CD4-positive, alpha-beta T cell (primary cell): ENCODE measurements around the gene IL16. TPM values are rescaled to one million over a fixed set of nuclear protein-coding genes. Genes with fewer than 3 reads are reported as not detected.

Experiments
- ATAC-seq: fragments of 200-7000 bp; cut with Tn5 transposase; one replicate; pipeline ENCODE4 v1.10.0; 2022; ENCODE audit warnings: mild to moderate bottlenecking; ENCODE audit not compliant: poor library complexity
- CTCF ChIA-PET: fragments of 350-600 bp; sonication (Branson Sonifier 250); formaldehyde crosslinking; loops from one replicate; lab custom pipeline; 2021; ENCODE audit warnings: antibody characterized with exemption, inconsistent platforms; lab: Charles Lee
- POLR2A ChIA-PET: fragments of 350-600 bp; sonication (Branson Sonifier 250); formaldehyde crosslinking; loops from one replicate; lab custom pipeline; 2021; ENCODE audit warnings: antibody characterized with exemption, inconsistent platforms; lab: Charles Lee
- DNase-seq, 14 experiments: peaks; one replicate each; pipeline ENCODE4 v3.0.0-alpha.2; 2013 to 2020; ENCODE audit warnings: mixed read lengths in 2 of 14
- H3K27ac ChIP-seq, 2 donors: one replicate each; pipeline versions ENCODE4 v1.5.1 to v1.7.0; 2013; ENCODE audit warnings: low read length in 2 of 2, low read depth in 1 of 2, mild to moderate bottlenecking in 1 of 2
- H3K27me3 ChIP-seq, 2 experiments: 1 replicate in 1 of 2; 2 replicates in 1 of 2; pipeline versions ENCODE4 v1.6.1 to v1.7.0; 2013; ENCODE audit warnings: low read length in 2 of 2, control low read depth in 1 of 2, mild to moderate bottlenecking in 1 of 2, moderate library complexity in 1 of 2; ENCODE audit not compliant: insufficient read depth in 2 of 2, control insufficient read depth in 1 of 2
- H3K36me3 ChIP-seq: one replicate; pipeline ENCODE4 v1.6.1; 2013; ENCODE audit warnings: low read length, control low read depth; ENCODE audit not compliant: insufficient read depth
- H3K4me1 ChIP-seq: one replicate; pipeline ENCODE4 v1.6.1; 2013; ENCODE audit warnings: low read length, control low read depth; ENCODE audit not compliant: insufficient read depth
- H3K4me3 ChIP-seq: one replicate; pipeline ENCODE4 v1.5.1; 2013; ENCODE audit warnings: mild to moderate bottlenecking, low read length, moderate library complexity
- H3K9me3 ChIP-seq, 2 experiments: 1 replicate in 1 of 2; 2 replicates in 1 of 2; pipeline versions ENCODE4 v1.6.1 to v1.7.0; 2013; ENCODE audit warnings: low read length in 2 of 2, mild to moderate bottlenecking in 2 of 2, control low read depth in 1 of 2, moderate library complexity in 1 of 2; ENCODE audit not compliant: control insufficient read depth in 1 of 2, insufficient read depth in 1 of 2
- H3K27ac Mint-ChIP-seq: one replicate; pipeline ENCODE4 v1.8.0; 2020; ENCODE audit warnings: mixed read lengths
- H3K27me3 Mint-ChIP-seq: one replicate; pipeline ENCODE4 v1.8.0; 2021; ENCODE audit warnings: mixed read lengths
- H3K36me3 Mint-ChIP-seq: one replicate; pipeline ENCODE4 v1.8.0; 2021; ENCODE audit warnings: low read depth, mixed read lengths
- H3K4me1 Mint-ChIP-seq: one replicate; pipeline ENCODE4 v1.8.0; 2021; ENCODE audit warnings: low read depth, mixed read lengths
- H3K4me3 Mint-ChIP-seq: one replicate; pipeline ENCODE4 v1.8.0; 2020; ENCODE audit warnings: mild to moderate bottlenecking, mixed read lengths
- H3K9me3 Mint-ChIP-seq: one replicate; pipeline ENCODE4 v1.8.0; 2020; ENCODE audit warnings: mixed read lengths
- intact Hi-C, 2 experiments: fragments of 100-400 bp; cut with DNase I in 1 of 2; cut with micrococcal nuclease in 1 of 2; formaldehyde crosslinking; loops; one replicate each; pipeline versions ENCODE4 v1.15.1 to v1.9.0; 2023 to 2025; cut with DNase I, micrococcal nuclease
- total RNA-seq, 174 experiments: library from RNA in 2 of 174; stranded (reverse) in 2 of 174; gene quantifications; one replicate each; pipeline ENCODE4 v1.2.3 and lab custom pipeline; 2021 to 2026
- TF ChIP-seq, protein P1 (sequence below): fragments of 200-600 bp; IDR thresholded peaks from one replicate; pipeline ENCODE4 v1.8.0; 2022; ENCODE audit warnings: antibody characterized with exemption, mild to moderate bottlenecking

The IL16 gene
- total RNA-seq, 2 experiments from 2014 or later: 164 to 168 TPM

DNA sequence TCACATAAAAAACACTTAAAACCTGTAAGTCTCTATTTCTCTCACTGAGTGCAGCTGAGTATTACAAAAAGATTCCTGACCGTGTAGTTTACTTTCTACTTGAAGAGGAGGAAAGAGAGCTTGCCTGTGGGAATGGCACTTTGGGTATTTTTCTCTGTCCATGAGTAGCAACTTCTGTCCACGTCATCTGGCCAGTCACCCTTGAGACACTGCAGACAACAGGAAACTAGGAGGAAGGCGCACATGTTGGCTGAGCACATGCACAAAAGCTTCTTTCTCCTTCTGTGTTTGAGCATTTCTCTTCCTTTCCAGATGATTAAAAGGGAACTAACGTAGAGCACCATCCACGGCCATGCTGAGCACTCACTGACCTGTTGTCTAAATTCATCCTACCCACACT is 107.5 kb downstream of the IL16 start:
- H3K27ac ChIP-seq: peak overlapping the region; percentile 56 to 95
- ChIA-PET POLR2A (interaction anchor here (0.9 to 22.8 kb wide), 8 partner anchors 8 to 38 kb away, joined by 3 to 472 read pairs (median 4); no protein-coding TSS in a partner anchor), CTCF (interaction anchor here (1.1 to 2.5 kb wide), 5 partner anchors 11 to 38 kb away, joined by 3 to 11 read pairs (median 5); no protein-coding TSS in a partner anchor)
- Mint-ChIP-seq H3K36me3 (peaks cover 100% of the 10 kb centered on the region), H3K4me3 (peak overlapping the region; percentile 99), H3K9me3 (no peaks in the 10 kb centered on the region), H3K27ac (peak overlapping the region; percentile 92), H3K4me1 (peaks cover 80% of the 10 kb centered on the region), H3K27me3 (no peaks in the 10 kb centered on the region)
- peak; percentile 18 for ATAC-seq
- no peaks in the 10 kb centered on the region for H3K27me3 ChIP-seq
- peak in 3 of 14 experiments; percentile 31 to 62 (median 57) for DNase-seq
- peaks cover 100% of the 10 kb centered on the region for H3K36me3 ChIP-seq
- no peaks in the 10 kb centered on the region for H3K9me3 ChIP-seq
- intact Hi-C loops: loop anchor here in 1 of 2 experiments (1.0 to 2.0 kb wide), 2 partner anchors 8 to 29 kb away; no protein-coding TSS in a partner anchor
- peaks cover 75% of the 10 kb centered on the region for H3K4me1 ChIP-seq
- peak overlapping the region; percentile 96 for H3K4me3 ChIP-seq
- TF ChIP-seq, protein P1, sequence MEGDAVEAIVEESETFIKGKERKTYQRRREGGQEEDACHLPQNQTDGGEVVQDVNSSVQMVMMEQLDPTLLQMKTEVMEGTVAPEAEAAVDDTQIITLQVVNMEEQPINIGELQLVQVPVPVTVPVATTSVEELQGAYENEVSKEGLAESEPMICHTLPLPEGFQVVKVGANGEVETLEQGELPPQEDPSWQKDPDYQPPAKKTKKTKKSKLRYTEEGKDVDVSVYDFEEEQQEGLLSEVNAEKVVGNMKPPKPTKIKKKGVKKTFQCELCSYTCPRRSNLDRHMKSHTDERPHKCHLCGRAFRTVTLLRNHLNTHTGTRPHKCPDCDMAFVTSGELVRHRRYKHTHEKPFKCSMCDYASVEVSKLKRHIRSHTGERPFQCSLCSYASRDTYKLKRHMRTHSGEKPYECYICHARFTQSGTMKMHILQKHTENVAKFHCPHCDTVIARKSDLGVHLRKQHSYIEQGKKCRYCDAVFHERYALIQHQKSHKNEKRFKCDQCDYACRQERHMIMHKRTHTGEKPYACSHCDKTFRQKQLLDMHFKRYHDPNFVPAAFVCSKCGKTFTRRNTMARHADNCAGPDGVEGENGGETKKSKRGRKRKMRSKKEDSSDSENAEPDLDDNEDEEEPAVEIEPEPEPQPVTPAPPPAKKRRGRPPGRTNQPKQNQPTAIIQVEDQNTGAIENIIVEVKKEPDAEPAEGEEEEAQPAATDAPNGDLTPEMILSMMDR: no peak

DNA sequence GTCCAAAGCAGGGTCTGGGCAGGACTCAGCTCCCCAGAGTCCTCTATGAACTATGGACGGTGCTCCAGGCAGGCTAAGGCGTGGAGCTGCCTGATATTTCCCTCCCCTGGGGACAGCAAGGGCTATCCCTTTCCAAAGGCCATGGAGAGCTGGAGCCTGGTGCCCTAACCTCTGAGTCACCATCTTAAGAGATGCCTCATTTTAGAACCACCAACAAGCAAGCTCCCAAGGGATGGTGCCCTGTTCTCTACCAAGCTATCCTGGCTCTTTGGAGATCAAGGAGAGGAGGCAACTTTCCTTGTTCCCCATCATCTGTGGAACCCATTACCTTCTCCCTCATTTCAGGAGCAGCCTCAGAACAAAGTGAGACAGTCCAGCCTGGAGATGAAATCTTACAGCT is 111.6 kb downstream of the IL16 start:
- peaks cover 100% of the 10 kb centered on the region for H3K36me3 Mint-ChIP-seq
- peaks cover 81% of the 10 kb centered on the region for H3K36me3 ChIP-seq
- H3K4me1 Mint-ChIP-seq: peaks cover 90% of the 10 kb centered on the region
- intact Hi-C loops: no loop called here
- peak overlapping the region; percentile 92 for H3K27ac Mint-ChIP-seq
- peaks cover 70% of the 10 kb centered on the region for H3K4me1 ChIP-seq
- no peaks in the 10 kb centered on the region for H3K27me3 Mint-ChIP-seq
- POLR2A ChIA-PET: interaction anchor here (1.0 to 22.8 kb wide), 8 partner anchors 10 to 307 kb away, joined by 3 to 472 read pairs (median 20); partner anchors contain the start of genes STARD5 and TLNRD1
- TF ChIP-seq, protein P1: no peak
- H3K27ac ChIP-seq: peak overlapping the region in 1 of 2 donors; percentile 33
- H3K9me3 Mint-ChIP-seq: no peaks in the 10 kb centered on the region
- ATAC-seq (no peak), DNase-seq (no peak)
- H3K4me3 Mint-ChIP-seq: no peak overlapping the region
- H3K9me3 ChIP-seq: no peaks in the 10 kb centered on the region
- CTCF ChIA-PET: interaction anchor here (0.9 to 2.8 kb wide), 4 partner anchors 15 to 42 kb away, joined by 3 to 10 read pairs (median 6); no protein-coding TSS in a partner anchor
- H3K27me3 ChIP-seq: no peaks in the 10 kb centered on the region
- no peak overlapping the region for H3K4me3 ChIP-seq

DNA sequence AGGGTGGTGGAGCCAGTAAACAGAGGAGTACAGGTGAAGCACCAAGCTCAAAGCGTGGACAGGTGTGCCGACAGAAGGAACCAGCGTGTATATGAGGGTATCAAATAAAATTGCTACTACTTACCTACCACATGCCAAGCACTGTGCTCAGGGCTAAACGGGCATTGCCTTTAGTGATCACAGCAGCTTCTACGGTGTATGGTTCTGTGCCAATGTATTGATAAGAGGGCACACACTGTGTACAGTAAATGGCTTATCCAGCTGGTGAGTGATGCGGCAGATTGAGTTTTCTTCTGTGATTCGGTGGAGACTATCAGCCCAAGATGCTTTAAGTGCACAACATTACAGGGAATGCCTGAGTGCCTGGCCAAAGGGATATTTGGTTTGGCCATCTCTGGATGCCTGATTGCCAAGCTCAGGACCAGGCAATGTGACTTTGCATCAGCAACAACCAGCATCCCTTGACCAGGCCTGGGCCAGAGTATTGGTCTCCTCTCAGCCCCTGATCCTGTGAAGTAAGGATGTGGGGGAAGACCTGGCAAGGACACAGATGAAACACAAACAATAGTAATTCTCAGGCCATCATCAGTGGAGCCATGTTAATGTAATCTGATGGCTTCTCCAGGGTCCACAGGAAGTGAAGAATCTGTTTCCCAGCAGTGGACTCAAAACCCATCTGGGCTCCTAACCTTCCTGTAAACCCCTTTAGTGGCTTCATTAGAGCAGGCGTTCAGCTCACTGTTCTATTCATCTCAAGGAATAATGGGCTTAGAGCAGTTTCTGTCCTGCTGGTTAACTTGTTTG is 113.2 kb downstream of the IL16 start:
- Histone ChIP-seq H3K27ac (peak overlapping the region in 1 of 2 donors; percentile 67), H3K4me1 (peaks cover 67% of the 10 kb centered on the region)
- peaks cover 96% of the 10 kb centered on the region for H3K36me3 Mint-ChIP-seq

More for the DNA sequence above, 113.2 kb downstream of the IL16 start:
- POLR2A ChIA-PET: interaction anchor here (0.5 to 22.8 kb wide), 9 partner anchors 10 to 309 kb away, joined by 3 to 472 read pairs (median 11); partner anchors contain the start of genes STARD5 and TLNRD1
- DNase-seq (no peak), ATAC-seq (no peak)
- H3K27ac Mint-ChIP-seq: peak overlapping the region; percentile 92
- TF ChIP-seq, protein P1: no peak
- CTCF ChIA-PET: interaction anchor here (2.8 kb wide), 1 partner anchor 35 kb away, joined by 10 read pairs; no protein-coding TSS in a partner anchor
- H3K4me1 Mint-ChIP-seq: peaks cover 87% of the 10 kb centered on the region
- Histone ChIP-seq H3K4me3 (no peak overlapping the region), H3K36me3 (peaks cover 74% of the 10 kb centered on the region), H3K9me3 (no peaks in the 10 kb centered on the region), H3K27me3 (no peaks in the 10 kb centered on the region)
- intact Hi-C loops: no loop called here
- H3K27me3 Mint-ChIP-seq: no peaks in the 10 kb centered on the region
- no peaks in the 10 kb centered on the region for H3K9me3 Mint-ChIP-seq
- H3K4me3 Mint-ChIP-seq: peak overlapping the region; percentile 38
